Astrocyte (in vitro differentiated cells and primary cell): ENCODE data around the gene ALX4.

Experiments
- EZH2 ChIP-seq: IDR thresholded peaks from 2 replicates; pipeline ENCODE4 v1.6.1; 2012; ENCODE audit warnings: mild to moderate bottlenecking, low read length, inconsistent platforms; ENCODE audit not compliant: insufficient read depth
- TF ChIP-seq, protein P1 (sequence below): IDR thresholded peaks from 2 replicates; pipeline ENCODE4 v1.5.1; 2011; ENCODE audit warnings: low read depth, mild to moderate bottlenecking, inconsistent platforms, low read length, moderate library complexity; ENCODE audit not compliant: insufficient read depth

DNA sequence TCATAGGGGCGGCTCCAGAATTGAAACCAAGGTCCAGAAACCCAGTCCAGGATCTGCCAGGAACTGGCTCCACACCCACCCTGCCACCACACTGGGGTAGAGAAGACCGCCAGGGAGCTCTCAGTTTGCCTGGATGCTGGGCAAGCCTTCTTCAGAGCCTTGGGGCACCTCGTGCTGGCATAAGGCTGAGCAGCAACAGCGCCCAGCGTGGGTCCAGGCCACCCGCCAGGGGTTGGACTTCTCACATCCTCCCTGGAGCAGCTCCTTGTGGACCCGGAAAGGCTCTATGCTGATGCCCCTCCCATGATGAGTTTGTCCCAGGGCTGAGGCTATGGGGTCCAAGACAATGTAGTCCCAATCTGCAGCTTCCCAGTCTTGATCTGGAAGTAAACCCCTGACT, 29.7 kb downstream of the ALX4 start:
- TF ChIP-seq, protein P1, sequence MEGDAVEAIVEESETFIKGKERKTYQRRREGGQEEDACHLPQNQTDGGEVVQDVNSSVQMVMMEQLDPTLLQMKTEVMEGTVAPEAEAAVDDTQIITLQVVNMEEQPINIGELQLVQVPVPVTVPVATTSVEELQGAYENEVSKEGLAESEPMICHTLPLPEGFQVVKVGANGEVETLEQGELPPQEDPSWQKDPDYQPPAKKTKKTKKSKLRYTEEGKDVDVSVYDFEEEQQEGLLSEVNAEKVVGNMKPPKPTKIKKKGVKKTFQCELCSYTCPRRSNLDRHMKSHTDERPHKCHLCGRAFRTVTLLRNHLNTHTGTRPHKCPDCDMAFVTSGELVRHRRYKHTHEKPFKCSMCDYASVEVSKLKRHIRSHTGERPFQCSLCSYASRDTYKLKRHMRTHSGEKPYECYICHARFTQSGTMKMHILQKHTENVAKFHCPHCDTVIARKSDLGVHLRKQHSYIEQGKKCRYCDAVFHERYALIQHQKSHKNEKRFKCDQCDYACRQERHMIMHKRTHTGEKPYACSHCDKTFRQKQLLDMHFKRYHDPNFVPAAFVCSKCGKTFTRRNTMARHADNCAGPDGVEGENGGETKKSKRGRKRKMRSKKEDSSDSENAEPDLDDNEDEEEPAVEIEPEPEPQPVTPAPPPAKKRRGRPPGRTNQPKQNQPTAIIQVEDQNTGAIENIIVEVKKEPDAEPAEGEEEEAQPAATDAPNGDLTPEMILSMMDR = no peak
- TF ChIP-seq EZH2 = no peak
